GM12878 (cell line): ENCODE results near the gene EID1. TPM values are rescaled to one million over a fixed set of nuclear protein-coding genes. Genes with fewer than 3 reads are reported as not detected.

Experiments
- ATAC-seq: fragments of 200-7000 bp; cut with Tn5 transposase; 3 replicates; pipeline ENCODE4 v1.9.1; 2020; ENCODE audit warnings: mild to moderate bottlenecking, moderate library complexity
- BruUV-seq: library from RNA; stranded (reverse); fragments of 400-500 nt; replicated peaks from 2 replicates; lab custom pipeline; 2021; lab: Mats Ljungman, UMichigan
- CTCF ChIA-PET: fragments of 300-600 bp; sonication (Branson Sonifier 250); formaldehyde crosslinking; extraction: SDS; loops from one replicate; lab custom pipeline; 2021; ENCODE audit warnings: inconsistent platforms; lab: Yijun Ruan, JAX
- POLR2A ChIA-PET: fragments of 350-600 bp; formaldehyde crosslinking; extraction: SDS; loops from one replicate; lab custom pipeline; 2021; ENCODE audit warnings: inconsistent platforms; lab: Charles Lee
- RAD21 ChIA-PET: fragments of 300-600 bp; sonication (Branson Sonifier 250); formaldehyde crosslinking; loops from one replicate; lab custom pipeline; 2023; ENCODE audit warnings: antibody characterized with exemption; ENCODE audit not compliant: unreplicated experiment; lab: Charles Lee
- SMC1A ChIA-PET: fragments of 300-600 bp; sonication (Branson Sonifier 250); formaldehyde crosslinking; loops from one replicate; lab custom pipeline; 2023; ENCODE audit not compliant: unreplicated experiment, uncharacterized antibody; lab: Charles Lee
- DNase-seq: peaks from one replicate; pipeline ENCODE4 v3.0.0-alpha.2; 2011; ENCODE audit warnings: low read depth, low spot score
- FAIRE-seq: peaks from 3 replicates; lab custom pipeline; 2011; peaks lifted over from hg19 to GRCh38; lab: Jason Lieb, UNC
- H2AFZ ChIP-seq: 2 replicates; pipeline ENCODE4 v1.6.0; 2011; ENCODE audit warnings: low read depth, low read length, control low read depth; ENCODE audit not compliant: control insufficient read depth
- H3K27ac ChIP-seq: 2 replicates; pipeline ENCODE4 v1.5.1; 2011; ENCODE audit warnings: control low read depth; ENCODE audit not compliant: control insufficient read depth, insufficient read depth
- H3K27me3 ChIP-seq, 2 experiments: replicated peaks in 1 of 2; 2 replicates each; pipeline versions ENCODE4 v1.6.0 to v1.6.1; 2011; ENCODE audit warnings: low read length in 1 of 2; ENCODE audit not compliant: control insufficient read depth in 2 of 2, insufficient read depth in 2 of 2
- H3K36me3 ChIP-seq, 2 experiments: 2 replicates each; pipeline ENCODE4 v1.5.1; 2011; ENCODE audit warnings: low read length in 1 of 2; ENCODE audit not compliant: control insufficient read depth in 2 of 2, insufficient read depth in 2 of 2
- H3K4me1 ChIP-seq: 2 replicates; pipeline ENCODE4 v1.6.1; 2011; ENCODE audit warnings: mild to moderate bottlenecking, low read length, moderate library complexity, mixed read lengths; ENCODE audit not compliant: control insufficient read depth, insufficient read depth
- H3K4me2 ChIP-seq: 2 replicates; pipeline ENCODE4 v1.6.0; 2011; ENCODE audit warnings: control low read depth; ENCODE audit not compliant: control insufficient read depth, insufficient read depth
- H3K4me3 ChIP-seq: fragments of 200-600 bp; sonication (generic); 2 replicates; pipeline ENCODE4 v1.5.1; 2016
- H3K79me2 ChIP-seq: 2 replicates; pipeline ENCODE4 v1.6.0; 2011; ENCODE audit warnings: low read length; ENCODE audit not compliant: control insufficient read depth, insufficient read depth
- H3K9ac ChIP-seq: 2 replicates; pipeline ENCODE4 v1.8.0; 2011; ENCODE audit warnings: low read length, control low read depth, mixed read lengths; ENCODE audit not compliant: control insufficient read depth, insufficient read depth
- H3K9me3 ChIP-seq: replicated peaks from 3 replicates; pipeline ENCODE4 v1.5.1; 2011; ENCODE audit warnings: mild to moderate bottlenecking, low read length; ENCODE audit not compliant: control insufficient read depth, insufficient read depth
- H4K20me1 ChIP-seq: 2 replicates; pipeline ENCODE4 v1.6.0; 2011; ENCODE audit not compliant: control insufficient read depth, insufficient read depth
- CBX5 ChIP-seq: sonication (generic); IDR thresholded peaks from 2 replicates; pipeline ENCODE4 v1.6.1; 2016; ENCODE audit warnings: low read depth, moderate library complexity, mild to moderate bottlenecking, inconsistent platforms
- LARP7 ChIP-seq: fragments of 450-650 bp; IDR thresholded peaks from 2 replicates; pipeline ENCODE4 v1.6.1; 2017; ENCODE audit warnings: mild to moderate bottlenecking
- MEF2A ChIP-seq: IDR thresholded peaks from 2 replicates; pipeline ENCODE4 v1.6.1; 2011; ENCODE audit warnings: low read depth, mild to moderate bottlenecking, low read length, moderate library complexity; ENCODE audit not compliant: insufficient read depth
- MEF2B ChIP-seq: fragments of 450-650 bp; IDR thresholded peaks from 2 replicates; pipeline ENCODE4 v1.6.1; 2018; ENCODE audit warnings: mild to moderate bottlenecking, moderate library complexity; ENCODE audit not compliant: partially characterized antibody, poor library complexity, severe bottlenecking
- MTA2 ChIP-seq: fragments of 450-650 bp; IDR thresholded peaks from 2 replicates; pipeline ENCODE4 v1.6.1; 2016; ENCODE audit warnings: low read depth, mild to moderate bottlenecking, moderate library complexity
- NFYB ChIP-seq: IDR thresholded peaks from 2 replicates; pipeline ENCODE4 v1.6.1; 2011; ENCODE audit warnings: low read depth, mild to moderate bottlenecking, low read length, improper control_type of control experiment, moderate library complexity; ENCODE audit not compliant: insufficient read depth
- SP1 ChIP-seq: IDR thresholded peaks from one replicate; pipeline ENCODE4 v1.6.1; 2011; ENCODE audit warnings: low read depth, low read length
- ZNF217 ChIP-seq: fragments of 450-650 bp; IDR thresholded peaks from 2 replicates; pipeline ENCODE4 v1.6.1; 2017; ENCODE audit warnings: antibody characterized with exemption, mild to moderate bottlenecking
- WGBS: methylation state at CpG from one replicate; pipeline ENCODE4 v1.1.6; 2016; ENCODE audit warnings: low lambda C conversion rate; ENCODE audit not compliant: insufficient replicate concordance, insufficient coverage; ENCODE audit errors: missing lambda C conversion rate; 5-methylcytosine and 5-hydroxymethylcytosine counted together
- in situ Hi-C: fragments of 300-500 bp; cut with MboI; formaldehyde crosslinking; loops from 9 replicates; pipeline ENCODE4 v1.14.3; 2018; ENCODE audit warnings: mixed read lengths
- intact Hi-C: fragments of 100-400 bp; cut with micrococcal nuclease; formaldehyde crosslinking; loops from one replicate; pipeline ENCODE4 v1.14.2; 2022; ENCODE audit not compliant: unreplicated experiment
- polyA plus RNA-seq, 11 experiments: library from polyadenylated mRNA; depleted of rRNA in 4 of 11; unstranded in 6 of 11; stranded (reverse) in 5 of 11; fragments of >200 nt; fragmentation: Nextera tagmentation in 4 of 11; fragmentation: Illumina TruSeq in 1 of 11; extraction: Ambion mirVana in 4 of 11; extraction: Trizol in 1 of 11; gene quantifications; 1 replicate in 1 of 11; 2 replicates in 10 of 11; pipeline versions ENCODE4 v1.2.1 to v1.2.3, GENCODE V29; 2011 to 2016; ENCODE audit warnings: inconsistent platforms in 2 of 11, missing spikeins in 2 of 11, low read depth in 1 of 11
- total RNA-seq, 4 experiments: library from RNA; depleted of rRNA in 3 of 4; stranded (reverse); fragments of >200 nt in 3 of 4; fragmentation: Illumina TruSeq in 1 of 4; extraction: Trizol in 1 of 4; gene quantifications; 2 replicates each; pipeline versions ENCODE4 v1.2.1 to v1.2.3, GENCODE V29; 2013 to 2021
- TF ChIP-seq, protein P1 (sequence below): fragments of 450-650 bp; IDR thresholded peaks from 2 replicates; pipeline ENCODE4 v1.6.1; 2017; ENCODE audit warnings: antibody characterized with exemption, mild to moderate bottlenecking, moderate library complexity
- TF ChIP-seq, protein P2 (sequence below): fragments of 150-350 bp; IDR thresholded peaks from 2 replicates; pipeline ENCODE4 v1.6.1; 2016; ENCODE audit warnings: low read depth, low read length

The EID1 gene
- total and polyA plus RNA-seq, 10 of the 15 experiments (the other 5 are each of a cell fraction or from before 2014, with no cell fraction given), result 45.6 to 210 (median 124) TPM

DNA sequence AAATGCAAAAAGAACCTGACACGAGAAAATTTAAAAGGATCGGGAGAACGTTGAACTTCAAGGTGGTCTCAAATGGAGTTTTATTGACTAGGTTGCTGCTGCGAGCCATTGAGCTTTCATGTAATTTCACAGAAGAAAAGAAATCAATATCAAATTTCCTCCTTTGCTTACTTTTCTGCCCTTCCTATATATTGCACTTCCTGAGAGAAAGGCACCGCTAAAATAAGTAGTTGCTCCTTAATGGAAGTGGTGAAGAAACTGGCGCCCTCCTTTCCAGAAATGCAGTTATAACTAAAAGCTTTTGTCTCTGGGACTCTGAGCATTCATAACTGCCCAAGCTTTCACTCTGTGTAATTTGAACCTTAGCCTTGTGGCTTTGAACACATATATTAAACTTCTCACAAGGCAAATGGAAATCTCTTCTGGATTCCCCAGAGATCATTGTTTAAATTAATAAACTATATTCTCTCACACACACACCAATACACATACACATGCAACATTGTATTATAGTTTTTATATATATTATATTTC, 13.4 kb downstream of the EID1 start:
- ChIA-PET POLR2A (no interaction called here), SMC1A (interaction anchor here (0.9 to 2.4 kb wide), 5 partner anchors 13 to 48 kb away, joined by 3 to 12 read pairs (median 5); partner anchors contain the start of gene EID1)
- no peak for FAIRE-seq

DNA sequence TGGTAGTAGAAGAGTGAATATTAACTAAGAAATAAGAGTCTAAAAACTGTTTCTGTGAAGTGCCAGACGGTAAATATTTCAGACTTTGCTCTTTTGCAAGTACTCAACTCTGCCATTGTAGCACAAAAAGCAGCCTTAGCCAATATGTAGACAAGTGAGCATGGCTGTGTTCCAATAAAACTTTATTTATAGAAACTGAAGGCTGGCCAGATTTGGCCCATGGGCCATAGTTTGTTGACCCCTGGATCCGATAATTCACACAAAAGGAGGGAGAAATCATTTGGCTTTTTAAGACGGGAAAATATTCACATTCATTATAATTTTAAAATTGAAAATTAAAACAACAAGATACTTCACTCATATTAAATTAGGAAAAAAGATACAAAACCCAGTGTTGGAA, 15.4 kb downstream of the EID1 start:
- no peaks in the 10 kb centered on the region for H3K36me3 ChIP-seq
- ChIA-PET RAD21 (no interaction called here), CTCF (interaction anchor here (1.3 to 1.9 kb wide), 2 partner anchors 13 to 31 kb away, joined by 3 to 10 read pairs; no protein-coding TSS in a partner anchor), SMC1A (no interaction called here), POLR2A (no interaction called here)
- H3K9me3 ChIP-seq, result no peaks in the 10 kb centered on the region
- H3K9ac ChIP-seq, result no peak overlapping the region
- no TSS peak for BruUV-seq
- DNase-seq, result no peak
- no peak overlapping the region for H2AFZ ChIP-seq
- H3K79me2 ChIP-seq, result no peaks in the 10 kb centered on the region
- no peaks in the 10 kb centered on the region for H3K4me1 ChIP-seq
- no peaks in the 10 kb centered on the region for H3K27me3 ChIP-seq
- FAIRE-seq, result no peak
- H3K4me3 ChIP-seq, result no peak overlapping the region
- intact Hi-C loops, result no loop called here
- no peak for ATAC-seq
- in situ Hi-C loops, result no loop called here
- H3K27ac ChIP-seq, result no peak overlapping the region
- no peak overlapping the region for H3K4me2 ChIP-seq
- 63% methylated on average over 3 of the region's 3 CpGs for WGBS
- H4K20me1 ChIP-seq, result no peaks in the 10 kb centered on the region
- no peak for TF ChIP-seq NFYB
- TF ChIP-seq, protein P1, sequence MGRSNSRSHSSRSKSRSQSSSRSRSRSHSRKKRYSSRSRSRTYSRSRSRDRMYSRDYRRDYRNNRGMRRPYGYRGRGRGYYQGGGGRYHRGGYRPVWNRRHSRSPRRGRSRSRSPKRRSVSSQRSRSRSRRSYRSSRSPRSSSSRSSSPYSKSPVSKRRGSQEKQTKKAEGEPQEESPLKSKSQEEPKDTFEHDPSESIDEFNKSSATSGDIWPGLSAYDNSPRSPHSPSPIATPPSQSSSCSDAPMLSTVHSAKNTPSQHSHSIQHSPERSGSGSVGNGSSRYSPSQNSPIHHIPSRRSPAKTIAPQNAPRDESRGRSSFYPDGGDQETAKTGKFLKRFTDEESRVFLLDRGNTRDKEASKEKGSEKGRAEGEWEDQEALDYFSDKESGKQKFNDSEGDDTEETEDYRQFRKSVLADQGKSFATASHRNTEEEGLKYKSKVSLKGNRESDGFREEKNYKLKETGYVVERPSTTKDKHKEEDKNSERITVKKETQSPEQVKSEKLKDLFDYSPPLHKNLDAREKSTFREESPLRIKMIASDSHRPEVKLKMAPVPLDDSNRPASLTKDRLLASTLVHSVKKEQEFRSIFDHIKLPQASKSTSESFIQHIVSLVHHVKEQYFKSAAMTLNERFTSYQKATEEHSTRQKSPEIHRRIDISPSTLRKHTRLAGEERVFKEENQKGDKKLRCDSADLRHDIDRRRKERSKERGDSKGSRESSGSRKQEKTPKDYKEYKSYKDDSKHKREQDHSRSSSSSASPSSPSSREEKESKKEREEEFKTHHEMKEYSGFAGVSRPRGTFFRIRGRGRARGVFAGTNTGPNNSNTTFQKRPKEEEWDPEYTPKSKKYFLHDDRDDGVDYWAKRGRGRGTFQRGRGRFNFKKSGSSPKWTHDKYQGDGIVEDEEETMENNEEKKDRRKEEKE, result no peak
- no peak for TF ChIP-seq MTA2
- TF ChIP-seq, protein P2, sequence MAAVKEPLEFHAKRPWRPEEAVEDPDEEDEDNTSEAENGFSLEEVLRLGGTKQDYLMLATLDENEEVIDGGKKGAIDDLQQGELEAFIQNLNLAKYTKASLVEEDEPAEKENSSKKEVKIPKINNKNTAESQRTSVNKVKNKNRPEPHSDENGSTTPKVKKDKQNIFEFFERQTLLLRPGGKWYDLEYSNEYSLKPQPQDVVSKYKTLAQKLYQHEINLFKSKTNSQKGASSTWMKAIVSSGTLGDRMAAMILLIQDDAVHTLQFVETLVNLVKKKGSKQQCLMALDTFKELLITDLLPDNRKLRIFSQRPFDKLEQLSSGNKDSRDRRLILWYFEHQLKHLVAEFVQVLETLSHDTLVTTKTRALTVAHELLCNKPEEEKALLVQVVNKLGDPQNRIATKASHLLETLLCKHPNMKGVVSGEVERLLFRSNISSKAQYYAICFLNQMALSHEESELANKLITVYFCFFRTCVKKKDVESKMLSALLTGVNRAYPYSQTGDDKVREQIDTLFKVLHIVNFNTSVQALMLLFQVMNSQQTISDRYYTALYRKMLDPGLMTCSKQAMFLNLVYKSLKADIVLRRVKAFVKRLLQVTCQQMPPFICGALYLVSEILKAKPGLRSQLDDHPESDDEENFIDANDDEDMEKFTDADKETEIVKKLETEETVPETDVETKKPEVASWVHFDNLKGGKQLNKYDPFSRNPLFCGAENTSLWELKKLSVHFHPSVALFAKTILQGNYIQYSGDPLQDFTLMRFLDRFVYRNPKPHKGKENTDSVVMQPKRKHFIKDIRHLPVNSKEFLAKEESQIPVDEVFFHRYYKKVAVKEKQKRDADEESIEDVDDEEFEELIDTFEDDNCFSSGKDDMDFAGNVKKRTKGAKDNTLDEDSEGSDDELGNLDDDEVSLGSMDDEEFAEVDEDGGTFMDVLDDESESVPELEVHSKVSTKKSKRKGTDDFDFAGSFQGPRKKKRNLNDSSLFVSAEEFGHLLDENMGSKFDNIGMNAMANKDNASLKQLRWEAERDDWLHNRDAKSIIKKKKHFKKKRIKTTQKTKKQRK, result no peak

More for the DNA sequence above, 13.4 kb downstream of the EID1 start:
- in situ Hi-C loops (no loop called here), intact Hi-C loops (no loop called here)
- no peak overlapping the region for H3K4me3 ChIP-seq
- H3K27ac ChIP-seq, result no peak overlapping the region
- RAD21 ChIA-PET, result interaction anchor here (1.2 to 1.6 kb wide), 2 partner anchors 56 to 75 kb away, joined by 3 read pairs; no protein-coding TSS in a partner anchor
- no peaks in the 10 kb centered on the region for H3K9me3 ChIP-seq
- TF ChIP-seq MEF2B, result no peak
- TF ChIP-seq ZNF217, result no peak
- TF ChIP-seq CBX5, result no peak
- TF ChIP-seq LARP7, result no peak
- no peak for TF ChIP-seq SP1
- no peak for TF ChIP-seq MEF2A
- H4K20me1 ChIP-seq, result no peaks in the 10 kb centered on the region
- 77% methylated on average over 6 of the region's 6 CpGs for WGBS
- DNase-seq (no peak), ATAC-seq (no peak)
- no peaks in the 10 kb centered on the region for H3K79me2 ChIP-seq
- BruUV-seq, result no TSS peak
- no peak overlapping the region for H3K4me2 ChIP-seq
- H3K9ac ChIP-seq, result no peak overlapping the region
- no peak overlapping the region for H2AFZ ChIP-seq
- H3K36me3 ChIP-seq, result no peaks in the 10 kb centered on the region
- H3K4me1 ChIP-seq, result no peaks in the 10 kb centered on the region
- H3K27me3 ChIP-seq, result no peaks in the 10 kb centered on the region
- CTCF ChIA-PET, result interaction anchor here (1.5 to 4.5 kb wide), 2 partner anchors 74 to 255 kb away, joined by 3 to 21 read pairs; partner anchors contain the start of gene SHC4
